PC-9 (cell line): Measurements from ENCODE around the gene IMMP2L. TPM values are rescaled to one million over a fixed set of nuclear protein-coding genes. Genes with fewer than 3 reads are reported as not detected.

Source experiments
- BruUV-seq: library from RNA; stranded (reverse); fragments of 400-500 nt; replicated peaks from 2 replicates; lab custom pipeline; 2021; lab: Mats Ljungman, UMichigan
- CTCF ChIA-PET: fragments of 300-600 bp; sonication (Branson Sonifier 250); formaldehyde crosslinking; loops from one replicate; lab custom pipeline; 2022; ENCODE audit warnings: antibody characterized with exemption; lab: Charles Lee
- POLR2A ChIA-PET: fragments of 300-600 bp; sonication (Branson Sonifier 250); formaldehyde crosslinking; loops from one replicate; lab custom pipeline; 2022; ENCODE audit warnings: antibody characterized with exemption; ENCODE audit not compliant: unreplicated experiment; lab: Charles Lee
- DNase-seq, 2 experiments: peaks; one replicate each; pipeline versions ENCODE4 v3.0.0 to v3.0.0-alpha.2; 2015 to 2022; ENCODE audit warnings: mixed read lengths in 1 of 2
- H2AFZ ChIP-seq: fragments of 200-600 bp; sonication (generic); 2 replicates; pipeline ENCODE4 v1.8.1; 2017; ENCODE audit warnings: antibody characterized with exemption
- H3F3A ChIP-seq: fragments of 200-600 bp; sonication (generic); 2 replicates; pipeline ENCODE4 v1.8.1; 2017; ENCODE audit warnings: antibody characterized with exemption, mild to moderate bottlenecking, low read depth; ENCODE audit not compliant: insufficient read depth
- H3K27ac ChIP-seq: fragments of 200-600 bp; sonication (generic); 2 replicates; pipeline ENCODE4 v1.6.1; 2016; ENCODE audit warnings: mixed run types
- H3K27me3 ChIP-seq: fragments of 200-600 bp; sonication (generic); 2 replicates; pipeline ENCODE4 v1.6.1; 2016; ENCODE audit warnings: low read depth, mixed run types; ENCODE audit not compliant: insufficient read depth
- H3K36me3 ChIP-seq: fragments of 200-600 bp; sonication (generic); 2 replicates; pipeline ENCODE4 v1.6.1; 2016; ENCODE audit warnings: low read depth, mixed run types
- H3K4me1 ChIP-seq: fragments of 200-600 bp; sonication (generic); replicated peaks from 2 replicates; pipeline ENCODE4 v1.6.1; 2016; ENCODE audit warnings: mixed run types; ENCODE audit not compliant: insufficient read depth
- H3K4me2 ChIP-seq: fragments of 200-600 bp; sonication (generic); 2 replicates; pipeline ENCODE4 v1.6.1; 2017; ENCODE audit warnings: mixed run types
- H3K4me3 ChIP-seq: fragments of 200-600 bp; sonication (generic); 2 replicates; pipeline ENCODE4 v1.6.1; 2016; ENCODE audit warnings: mixed run types
- H3K79me2 ChIP-seq: fragments of 200-600 bp; sonication (generic); 2 replicates; pipeline ENCODE4 v1.6.1; 2017; ENCODE audit warnings: low read depth, mixed run types
- H3K9me2 ChIP-seq: fragments of 200-600 bp; sonication (generic); 2 replicates; pipeline ENCODE4 v1.8.1; 2017; ENCODE audit warnings: mild to moderate bottlenecking; ENCODE audit not compliant: insufficient read depth
- H3K9me3 ChIP-seq: fragments of 200-600 bp; sonication (generic); 2 replicates; pipeline ENCODE4 v1.8.1; 2016; ENCODE audit warnings: low read depth; ENCODE audit not compliant: insufficient read depth
- H4K20me1 ChIP-seq: fragments of 200-600 bp; sonication (generic); 2 replicates; pipeline ENCODE4 v1.8.1; 2017; ENCODE audit not compliant: insufficient read depth
- EZH2 ChIP-seq: fragments of 200-600 bp; sonication (generic); IDR thresholded peaks from 2 replicates; pipeline ENCODE4 v1.8.0; 2017; ENCODE audit warnings: antibody characterized with exemption, low read depth
- intact Hi-C: fragments of 100-400 bp; cut with micrococcal nuclease; formaldehyde crosslinking; loops from one replicate; pipeline ENCODE4 v1.10.0; 2022; ENCODE audit not compliant: unreplicated experiment
- total RNA-seq: library from RNA; stranded (reverse); gene quantifications from 2 replicates; pipeline ENCODE4 v1.2.3, GENCODE V29; 2021
- TF ChIP-seq, protein P1 (sequence below): fragments of 200-600 bp; sonication (generic); conservative IDR thresholded peaks from 2 replicates; pipeline ENCODE4 v1.6.1; 2017; ENCODE audit warnings: mixed run types, antibody characterized with exemption, mild to moderate bottlenecking, moderate library complexity

IMMP2L gene
- total RNA-seq, 1 experiment from 2014 or later, result 40.5 TPM

DNA sequence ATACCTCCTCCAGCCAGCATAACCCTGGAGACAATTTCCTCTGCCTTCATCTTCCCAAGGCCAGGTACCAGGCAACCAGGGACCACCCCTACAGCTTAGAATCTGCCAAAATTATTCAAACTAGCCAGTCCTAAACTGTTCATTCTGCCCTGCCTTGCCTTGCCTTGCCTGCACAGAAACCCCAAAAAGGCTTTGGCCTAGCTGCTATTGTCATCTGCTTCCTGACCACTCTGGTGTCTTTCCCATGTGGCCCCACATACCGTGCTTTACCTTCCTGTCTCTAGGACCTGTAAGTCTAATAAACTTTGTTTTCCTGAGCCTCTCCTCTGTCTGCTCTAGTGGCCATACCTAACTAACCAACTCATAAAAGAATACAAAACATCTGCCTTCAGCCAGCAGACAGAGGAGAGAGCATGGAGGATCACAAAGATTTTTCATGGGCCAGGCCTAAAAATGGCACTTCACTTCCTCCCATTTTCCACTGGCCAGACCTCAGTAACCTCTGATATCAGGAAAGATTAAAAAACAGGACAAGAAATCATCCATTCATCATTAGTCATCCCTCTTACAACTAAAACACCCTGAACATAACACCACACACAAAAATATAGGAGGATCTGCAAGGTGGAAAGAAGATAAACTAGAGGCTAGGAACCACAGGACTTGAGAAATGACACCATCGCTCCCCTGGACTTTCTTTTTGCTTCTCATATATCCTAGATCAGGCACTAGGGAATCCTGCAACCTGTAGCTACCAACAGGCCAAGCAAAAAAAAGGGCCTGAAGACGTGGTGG, 51.5 kb downstream of the IMMP2L start:
- ChIA-PET POLR2A (no interaction called here), CTCF (no interaction called here)
- no peak for DNase-seq
- H3F3A ChIP-seq, result no peaks in the 10 kb centered on the region
- no peaks in the 10 kb centered on the region for H3K27me3 ChIP-seq
- TF ChIP-seq, protein P1, sequence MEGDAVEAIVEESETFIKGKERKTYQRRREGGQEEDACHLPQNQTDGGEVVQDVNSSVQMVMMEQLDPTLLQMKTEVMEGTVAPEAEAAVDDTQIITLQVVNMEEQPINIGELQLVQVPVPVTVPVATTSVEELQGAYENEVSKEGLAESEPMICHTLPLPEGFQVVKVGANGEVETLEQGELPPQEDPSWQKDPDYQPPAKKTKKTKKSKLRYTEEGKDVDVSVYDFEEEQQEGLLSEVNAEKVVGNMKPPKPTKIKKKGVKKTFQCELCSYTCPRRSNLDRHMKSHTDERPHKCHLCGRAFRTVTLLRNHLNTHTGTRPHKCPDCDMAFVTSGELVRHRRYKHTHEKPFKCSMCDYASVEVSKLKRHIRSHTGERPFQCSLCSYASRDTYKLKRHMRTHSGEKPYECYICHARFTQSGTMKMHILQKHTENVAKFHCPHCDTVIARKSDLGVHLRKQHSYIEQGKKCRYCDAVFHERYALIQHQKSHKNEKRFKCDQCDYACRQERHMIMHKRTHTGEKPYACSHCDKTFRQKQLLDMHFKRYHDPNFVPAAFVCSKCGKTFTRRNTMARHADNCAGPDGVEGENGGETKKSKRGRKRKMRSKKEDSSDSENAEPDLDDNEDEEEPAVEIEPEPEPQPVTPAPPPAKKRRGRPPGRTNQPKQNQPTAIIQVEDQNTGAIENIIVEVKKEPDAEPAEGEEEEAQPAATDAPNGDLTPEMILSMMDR, result no peak
- no peak for TF ChIP-seq EZH2
- no peak overlapping the region for H3K27ac ChIP-seq
- no peaks in the 10 kb centered on the region for H3K79me2 ChIP-seq
- no peaks in the 10 kb centered on the region for H3K36me3 ChIP-seq
- H3K9me3 ChIP-seq, result no peaks in the 10 kb centered on the region
- H3K9me2 ChIP-seq, result no peaks in the 10 kb centered on the region
- H2AFZ ChIP-seq, result no peak overlapping the region
- H3K4me1 ChIP-seq, result no peaks in the 10 kb centered on the region
- intact Hi-C loops, result no loop called here
- no peaks in the 10 kb centered on the region for H4K20me1 ChIP-seq
- H3K4me3 ChIP-seq, result no peak overlapping the region
- no TSS peak for BruUV-seq
- no peak overlapping the region for H3K4me2 ChIP-seq

DNA sequence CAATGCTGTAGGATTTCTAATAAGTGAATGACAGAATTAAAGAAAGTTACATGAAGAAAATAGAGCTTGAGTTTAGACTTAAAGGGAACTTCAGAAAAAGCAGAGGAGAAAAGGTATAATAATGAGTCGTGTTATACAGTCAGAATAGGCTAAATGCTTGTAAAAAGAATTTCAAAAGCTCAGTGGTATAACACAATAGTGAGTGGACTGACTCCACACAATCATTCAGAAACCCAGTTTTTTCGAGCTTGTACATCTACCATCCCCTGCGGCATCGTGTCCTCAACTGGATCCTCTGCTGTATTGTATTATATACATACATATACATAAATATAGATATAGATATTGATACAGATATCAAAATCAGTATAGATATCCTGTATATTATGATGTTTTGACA, 52.2 kb downstream of the IMMP2L start:
- Histone ChIP-seq H3K27ac (no peak overlapping the region), H3K27me3 (no peaks in the 10 kb centered on the region), H3K79me2 (no peaks in the 10 kb centered on the region), H3K36me3 (no peaks in the 10 kb centered on the region), H4K20me1 (no peaks in the 10 kb centered on the region), H3K4me1 (no peaks in the 10 kb centered on the region), H3F3A (no peaks in the 10 kb centered on the region), H3K4me2 (no peak overlapping the region), H3K9me2 (no peaks in the 10 kb centered on the region), H2AFZ (no peak overlapping the region), H3K4me3 (no peak overlapping the region), H3K9me3 (no peaks in the 10 kb centered on the region)
- no peak for DNase-seq
- intact Hi-C loops, result no loop called here
- BruUV-seq, result no TSS peak
- TF ChIP-seq, protein P1, result no peak
- TF ChIP-seq EZH2, result no peak
- ChIA-PET CTCF (no interaction called here), POLR2A (no interaction called here)

DNA sequence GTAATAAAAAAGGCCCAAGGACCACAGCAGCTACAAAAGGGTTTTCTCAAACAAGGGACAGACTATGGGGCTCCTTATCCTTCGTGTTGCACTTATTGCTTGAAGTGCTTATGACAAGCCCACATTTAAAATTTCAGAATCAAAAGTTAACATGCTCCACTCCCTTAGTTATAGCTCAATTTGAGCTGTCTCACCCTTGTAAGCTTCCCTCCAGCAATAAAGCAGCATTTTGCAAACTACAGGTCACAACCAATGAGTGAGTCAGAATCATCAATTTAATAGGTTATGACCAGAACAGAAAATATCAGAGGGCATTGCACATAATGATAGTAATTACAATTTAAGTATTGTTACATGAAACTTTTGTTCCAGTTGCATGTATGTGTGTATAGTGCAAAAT, 53.0 kb downstream of the IMMP2L start:
- Histone ChIP-seq H3K4me2 (no peak overlapping the region), H3K9me3 (no peaks in the 10 kb centered on the region), H3K27me3 (no peaks in the 10 kb centered on the region), H3K36me3 (no peaks in the 10 kb centered on the region), H2AFZ (no peak overlapping the region), H3K4me1 (no peaks in the 10 kb centered on the region), H3F3A (no peaks in the 10 kb centered on the region), H3K79me2 (no peaks in the 10 kb centered on the region), H3K4me3 (no peak overlapping the region), H3K27ac (no peak overlapping the region), H3K9me2 (no peaks in the 10 kb centered on the region), H4K20me1 (no peaks in the 10 kb centered on the region)
- no TSS peak for BruUV-seq
- intact Hi-C loops, result loop anchor here (2.0 kb wide), 1 partner anchor 150 kb away; no protein-coding TSS in a partner anchor
- POLR2A ChIA-PET, result no interaction called here
- TF ChIP-seq, protein P1, result no peak
- no peak for TF ChIP-seq EZH2
- DNase-seq, result no peak
- CTCF ChIA-PET, result interaction anchor here (0.6 kb wide), 1 partner anchor 719 kb away, joined by 3 read pairs; no protein-coding TSS in a partner anchor
